IMR-90 (cell line): ENCODE data around the gene RASGRP1. TPM values are rescaled to one million over a fixed set of nuclear protein-coding genes. Genes with fewer than 3 reads are reported as not detected.

Experiments
- ATAC-seq: fragments of 200-7000 bp; cut with Tn5 transposase; 2 replicates; pipeline ENCODE4 v1.9.1; 2020; ENCODE audit warnings: low read depth, mild to moderate bottlenecking, moderate library complexity
- BruUV-seq: library from RNA; stranded (reverse); fragments of 400-500 nt; replicated peaks from 2 replicates; lab custom pipeline; 2021; lab: Mats Ljungman, UMichigan
- CTCF ChIA-PET: fragments of 300-600 bp; formaldehyde crosslinking; extraction: SDS; loops from one replicate; lab custom pipeline; 2021; ENCODE audit warnings: antibody characterized with exemption; lab: Yijun Ruan, JAX
- POLR2A ChIA-PET: fragments of 300-600 bp; sonication (Branson Sonifier 250); formaldehyde crosslinking; loops from one replicate; lab custom pipeline; 2022; ENCODE audit warnings: antibody characterized with exemption; ENCODE audit not compliant: unreplicated experiment; lab: Charles Lee
- DNase-seq: peaks from one replicate; pipeline ENCODE4 v3.0.0; 2013
- H2AFZ ChIP-seq: replicated peaks from 2 replicates; pipeline ENCODE3; 2013; ENCODE audit warnings: low read length, mild to moderate bottlenecking; ENCODE audit not compliant: poor library complexity
- H2AK5ac ChIP-seq: 2 replicates; pipeline ENCODE4 v1.6.1; 2013; ENCODE audit warnings: low read depth, low read length, inconsistent platforms
- H2AK9ac ChIP-seq: replicated peaks from 2 replicates; pipeline ENCODE3; 2013; ENCODE audit warnings: mild to moderate bottlenecking, low read depth, low read length, moderate library complexity; ENCODE audit not compliant: poor library complexity
- H2BK120ac ChIP-seq: 2 replicates; pipeline ENCODE4 v1.6.1; 2013; ENCODE audit warnings: low read depth, low read length, inconsistent platforms
- H2BK15ac ChIP-seq: 3 replicates; pipeline ENCODE4 v1.6.1; 2013; ENCODE audit warnings: low read depth, low read length, inconsistent platforms
- H2BK20ac ChIP-seq: 2 replicates; pipeline ENCODE4 v1.6.1; 2013; ENCODE audit warnings: low read depth, mild to moderate bottlenecking, inconsistent platforms, low read length, moderate library complexity
- H2BK5ac ChIP-seq: 2 replicates; pipeline ENCODE4 v1.6.1; 2013; ENCODE audit warnings: mild to moderate bottlenecking, low read depth, low read length, inconsistent platforms; ENCODE audit not compliant: poor library complexity, severe bottlenecking
- H3K14ac ChIP-seq: replicated peaks from 2 replicates; pipeline ENCODE4 v1.6.1; 2013; ENCODE audit warnings: low read depth, low read length, inconsistent platforms
- H3K18ac ChIP-seq: 2 replicates; pipeline ENCODE4 v1.6.1; 2013; ENCODE audit warnings: low read depth, low read length, control low read depth
- H3K23ac ChIP-seq: 2 replicates; pipeline ENCODE4 v1.6.1; 2013; ENCODE audit warnings: low read depth, low read length, inconsistent platforms
- H3K27ac ChIP-seq: 2 replicates; pipeline ENCODE4 v1.5.1; 2013; ENCODE audit warnings: mild to moderate bottlenecking, control low read depth, low read length; ENCODE audit not compliant: insufficient read depth
- H3K27me3 ChIP-seq: 2 replicates; pipeline ENCODE4 v1.6.1; 2013; ENCODE audit warnings: low read length; ENCODE audit not compliant: control insufficient read depth, insufficient read depth
- H3K36me3 ChIP-seq: 2 replicates; pipeline ENCODE4 v1.6.1; 2013; ENCODE audit warnings: low read length, mixed read lengths; ENCODE audit not compliant: control insufficient read depth, insufficient read depth
- H3K4ac ChIP-seq: 2 replicates; pipeline ENCODE4 v1.6.1; 2013; ENCODE audit warnings: low read depth, low read length, inconsistent platforms
- H3K4me1 ChIP-seq: 2 replicates; pipeline ENCODE4 v1.6.1; 2013; ENCODE audit warnings: low read length, mixed read lengths; ENCODE audit not compliant: control insufficient read depth, insufficient read depth
- H3K4me2 ChIP-seq: 2 replicates; pipeline ENCODE4 v1.6.1; 2013; ENCODE audit warnings: low read depth, mild to moderate bottlenecking, control low read depth, low read length, moderate library complexity
- H3K4me3 ChIP-seq: 2 replicates; pipeline ENCODE4 v1.5.1; 2013; ENCODE audit warnings: low read depth, mild to moderate bottlenecking, control low read depth, low read length, moderate library complexity; ENCODE audit not compliant: insufficient read depth
- H3K56ac ChIP-seq: 2 replicates; pipeline ENCODE4 v1.6.1; 2013; ENCODE audit warnings: low read length, inconsistent platforms; ENCODE audit not compliant: insufficient read depth; ENCODE audit errors: extremely low read depth
- H3K79me1 ChIP-seq, 2 experiments: 2 replicates each; pipeline ENCODE4 v1.6.1; 2013; ENCODE audit warnings: low read length in 2 of 2, inconsistent platforms in 1 of 2, low read depth in 1 of 2
- H3K9ac ChIP-seq: 2 replicates; pipeline ENCODE4 v1.6.1; 2013; ENCODE audit warnings: low read depth, low read length, control low read depth
- H3K9me1 ChIP-seq: 2 replicates; pipeline ENCODE4 v1.6.1; 2013; ENCODE audit warnings: low read length, inconsistent platforms; ENCODE audit not compliant: insufficient read depth
- H3K9me3 ChIP-seq: 2 replicates; pipeline ENCODE4 v1.6.1; 2013; ENCODE audit warnings: low read length; ENCODE audit not compliant: control insufficient read depth, insufficient read depth
- H4K20me1 ChIP-seq: 2 replicates; pipeline ENCODE4 v1.6.1; 2013; ENCODE audit warnings: low read length, inconsistent platforms; ENCODE audit not compliant: insufficient read depth
- H4K5ac ChIP-seq: 2 replicates; pipeline ENCODE4 v1.6.1; 2013; ENCODE audit warnings: mild to moderate bottlenecking, low read depth, low read length, control low read depth
- H4K8ac ChIP-seq, 2 experiments: 2 replicates each; pipeline ENCODE4 v1.6.1; 2013; ENCODE audit warnings: low read depth in 2 of 2, low read length in 2 of 2, control low read depth in 1 of 2, inconsistent platforms in 1 of 2
- H4K91ac ChIP-seq: 2 replicates; pipeline ENCODE4 v1.6.1; 2013; ENCODE audit warnings: low read depth, low read length, inconsistent platforms; ENCODE audit not compliant: insufficient read depth
- BHLHE40 ChIP-seq: fragments of 150-350 bp; IDR thresholded peaks from 2 replicates; pipeline ENCODE4 v1.6.1; 2016; ENCODE audit warnings: mild to moderate bottlenecking, low read depth, low read length
- MAZ ChIP-seq: IDR thresholded peaks from 2 replicates; pipeline ENCODE4 v1.6.1; 2012; ENCODE audit warnings: low read depth, mild to moderate bottlenecking, low read length, improper control_type of control experiment, moderate library complexity, borderline replicate concordance
- RCOR1 ChIP-seq: IDR thresholded peaks from 2 replicates; pipeline ENCODE4 v1.6.1; 2012; ENCODE audit warnings: mild to moderate bottlenecking, low read length, improper control_type of control experiment; ENCODE audit not compliant: insufficient replicate concordance
- USF2 ChIP-seq: fragments of 150-350 bp; IDR thresholded peaks from 2 replicates; pipeline ENCODE4 v1.6.1; 2017; ENCODE audit warnings: mild to moderate bottlenecking, antibody characterized with exemption, low read length, low read depth
- WGBS, 2 experiments: methylation state at CpG; one replicate each; pipeline versions ENCODE4 v1.1.5 to v1.1.7; 2013; ENCODE audit warnings: missing lambda C conversion rate in 2 of 2; ENCODE audit not compliant: insufficient read length in 1 of 2; ENCODE audit errors: extremely low coverage in 2 of 2; 5-methylcytosine and 5-hydroxymethylcytosine counted together
- dilution Hi-C: fragments of 300-500 bp; cut with HindIII; formaldehyde crosslinking; loops from one replicate; pipeline ENCODE4 v1.14.3; 2018; ENCODE audit warnings: low sequenced_read_pairs; ENCODE audit not compliant: unreplicated experiment
- in situ Hi-C: fragments of 300-500 bp; cut with MboI; formaldehyde crosslinking; loops from 3 replicates; pipeline ENCODE4 v1.14.3; 2019; ENCODE audit warnings: low sequenced_read_pairs, inconsistent platforms, mixed read lengths
- intact Hi-C: fragments of 100-400 bp; cut with micrococcal nuclease; formaldehyde crosslinking; loops from 2 replicates; pipeline ENCODE4 v1.10.0; 2022
- polyA plus RNA-seq, 3 experiments: library from polyadenylated mRNA; depleted of rRNA; stranded (reverse); fragments of >200 nt; gene quantifications; 2 replicates each; pipeline ENCODE4 v1.2.3, GENCODE V29; 2012; ENCODE audit warnings: low replicate concordance in 1 of 3
- total RNA-seq: library from RNA; depleted of rRNA; stranded (reverse); fragments of >200 nt; gene quantifications from 2 replicates; pipeline ENCODE4 v1.2.3, GENCODE V29; 2012

Gene RASGRP1
- total and polyA plus RNA-seq, 2 of the 4 experiments (the other 2 are of a cell fraction), result 1.4 to 3.2 TPM

- peaks cover 5% of the 10 kb centered on the region; the same call in 1 of the 2 replicates for H4K20me1 ChIP-seq
- H2AK5ac ChIP-seq, result no peak overlapping the region
- no peaks in the 10 kb centered on the region for H3K27me3 ChIP-seq
- peaks cover 10% of the 10 kb centered on the region for H3K9me1 ChIP-seq
- H3K9me3 ChIP-seq, result no peaks in the 10 kb centered on the region
- CTCF ChIA-PET, result interaction anchor here (1.3 kb wide), 1 partner anchor 24 kb away, joined by 3 read pairs; no protein-coding TSS in a partner anchor
- DNase-seq, result no peak
- H3K36me3 ChIP-seq, result peaks cover 4% of the 10 kb centered on the region; the same call in 1 of the 2 replicates
- no peak overlapping the region for H2BK15ac ChIP-seq
- no peak overlapping the region for H4K8ac ChIP-seq
- no peak overlapping the region for H3K14ac ChIP-seq
- TF ChIP-seq MAZ (no peak), BHLHE40 (no peak), USF2 (no peak), RCOR1 (no peak)
- POLR2A ChIA-PET, result interaction anchor here (0.6 kb wide), 1 partner anchor 10 kb away, joined by 3 read pairs; the partner anchor contains the start of gene FAM98B
- no peak overlapping the region for H4K91ac ChIP-seq
- no peak overlapping the region for H3K4ac ChIP-seq
- H3K4me2 ChIP-seq, result no peak overlapping the region
- intact Hi-C loops (no loop called here), in situ Hi-C loops (no loop called here), dilution Hi-C loops (no loop called here)
- H3K79me1 ChIP-seq, result peaks cover 21 to 59% of the 10 kb centered on the region in 2 experiments
- no peak overlapping the region for H3K27ac ChIP-seq
- BruUV-seq, result no TSS peak
- H4K5ac ChIP-seq, result no peak overlapping the region
- H2BK20ac ChIP-seq, result no peak overlapping the region
- no peak overlapping the region for H3K9ac ChIP-seq
- H2BK120ac ChIP-seq, result no peak overlapping the region
- no peak for ATAC-seq
- H3K23ac ChIP-seq, result no peak overlapping the region
- H2BK5ac ChIP-seq, result no peak overlapping the region
- H3K4me1 ChIP-seq, result 0 out of 2 replicates have a peak, but pooled peaks cover 1% of the 10 kb centered on the region
- no peak overlapping the region for H3K18ac ChIP-seq
- WGBS, 2 experiments, result no CpG with 5 or more reads among the region's 3 CpGs
- no peak overlapping the region for H3K4me3 ChIP-seq
- no peak overlapping the region for H2AFZ ChIP-seq
- H2AK9ac ChIP-seq, result no peak overlapping the region
- H3K56ac ChIP-seq, result no peak overlapping the region
Measured at GRCh38 chr15:38463893-38464292, 100.7 kb downstream of the RASGRP1 start.
